PC-3 (cell line): ENCODE results near the gene GP2. TPM values are rescaled to one million over a fixed set of nuclear protein-coding genes. Genes with fewer than 3 reads are reported as not detected.

Experiments
- ATAC-seq: fragments of 200-7000 bp; cut with Tn5 transposase; 2 replicates; pipeline ENCODE4 v1.9.1; 2020; ENCODE audit warnings: mild to moderate bottlenecking, moderate library complexity
- BruUV-seq: library from RNA; stranded (reverse); fragments of 400-500 nt; replicated peaks from 2 replicates; lab custom pipeline; 2021; lab: Mats Ljungman, UMichigan
- CTCF ChIA-PET: fragments of 300-600 bp; sonication (Branson Sonifier 250); formaldehyde crosslinking; loops from one replicate; lab custom pipeline; 2022; ENCODE audit warnings: antibody characterized with exemption; lab: Charles Lee
- POLR2A ChIA-PET: fragments of 300-600 bp; sonication (Branson Sonifier 250); formaldehyde crosslinking; loops from one replicate; lab custom pipeline; 2022; ENCODE audit warnings: antibody characterized with exemption; ENCODE audit not compliant: unreplicated experiment; lab: Charles Lee
- DNase-seq: peaks from one replicate; pipeline ENCODE4 v3.0.0-alpha.2; 2015
- H2AFZ ChIP-seq: fragments of 300-600 bp; sonication (generic); 2 replicates; pipeline ENCODE4 v1.6.0; 2016; ENCODE audit warnings: antibody characterized with exemption, low read length
- H3F3A ChIP-seq: fragments of 300-600 bp; sonication (generic); one replicate; pipeline ENCODE4 v1.6.0; 2017; ENCODE audit warnings: antibody characterized with exemption, low read length, control low read depth, mild to moderate bottlenecking; ENCODE audit not compliant: unreplicated experiment
- H3K27ac ChIP-seq: fragments of 300-600 bp; sonication (generic); 2 replicates; pipeline ENCODE4 v1.5.1; 2016; ENCODE audit warnings: mild to moderate bottlenecking, low read length
- H3K27me3 ChIP-seq: fragments of 300-600 bp; sonication (generic); 2 replicates; pipeline ENCODE4 v1.6.1; 2016; ENCODE audit warnings: low read length, mixed read lengths
- H3K36me3 ChIP-seq: fragments of 300-600 bp; sonication (generic); 2 replicates; pipeline ENCODE4 v1.6.1; 2016; ENCODE audit warnings: low read depth, mixed run types, low read length, mixed read lengths
- H3K4me1 ChIP-seq: fragments of 300-600 bp; sonication (generic); 2 replicates; pipeline ENCODE4 v1.5.1; 2016; ENCODE audit warnings: low read length; ENCODE audit not compliant: insufficient read depth
- H3K4me2 ChIP-seq: fragments of 300-600 bp; sonication (generic); 2 replicates; pipeline ENCODE4 v1.6.0; 2016; ENCODE audit warnings: low read length
- H3K4me3 ChIP-seq: fragments of 300-600 bp; sonication (generic); 2 replicates; pipeline ENCODE4 v1.5.1; 2016; ENCODE audit warnings: mild to moderate bottlenecking, low read length, mixed read lengths
- H3K79me2 ChIP-seq: fragments of 300-600 bp; sonication (generic); 2 replicates; pipeline ENCODE4 v1.6.1; 2017; ENCODE audit warnings: low read length, mixed read lengths
- H3K9ac ChIP-seq: fragments of 300-600 bp; sonication (generic); 2 replicates; pipeline ENCODE4 v1.6.0; 2016; ENCODE audit warnings: mild to moderate bottlenecking, low read length
- H3K9me2 ChIP-seq: fragments of 300-600 bp; sonication (generic); replicated peaks from 2 replicates; pipeline ENCODE4 v1.6.1; 2016; ENCODE audit warnings: mixed run types, low read length, mixed read lengths
- H3K9me3 ChIP-seq: fragments of 300-600 bp; sonication (generic); 2 replicates; pipeline ENCODE4 v1.6.1; 2016; ENCODE audit warnings: low read length, mixed read lengths
- H4K20me1 ChIP-seq: fragments of 300-600 bp; sonication (generic); 2 replicates; pipeline ENCODE4 v1.6.1; 2016; ENCODE audit warnings: low read length, mixed read lengths
- CTCF ChIP-seq: fragments of 300-600 bp; sonication (generic); conservative IDR thresholded peaks from 2 replicates; pipeline ENCODE4 v1.5.1; 2017; ENCODE audit warnings: antibody characterized with exemption, low read depth, mild to moderate bottlenecking, low read length
- EZH2 ChIP-seq: fragments of 300-600 bp; sonication (generic); IDR thresholded peaks from one replicate; pipeline ENCODE4 v1.6.1; 2017; ENCODE audit warnings: antibody characterized with exemption, mild to moderate bottlenecking, low read length; ENCODE audit not compliant: unreplicated experiment
- EZH2phosphoT487 ChIP-seq: fragments of 300-600 bp; sonication (generic); IDR thresholded peaks from 2 replicates; pipeline ENCODE4 v1.6.1; 2018; ENCODE audit warnings: mild to moderate bottlenecking, antibody characterized with exemption, low read length, borderline replicate concordance
- intact Hi-C: fragments of 100-400 bp; cut with micrococcal nuclease; formaldehyde crosslinking; loops from 2 replicates; pipeline ENCODE4 v1.9.0; 2023
- total RNA-seq: library from RNA; depleted of rRNA; stranded (reverse); fragments of >200 nt; gene quantifications from 2 replicates; pipeline ENCODE4 v1.2.3, GENCODE V29; 2014

GP2 gene
- total RNA-seq, 1 experiment from 2014 or later = not detected

DNA sequence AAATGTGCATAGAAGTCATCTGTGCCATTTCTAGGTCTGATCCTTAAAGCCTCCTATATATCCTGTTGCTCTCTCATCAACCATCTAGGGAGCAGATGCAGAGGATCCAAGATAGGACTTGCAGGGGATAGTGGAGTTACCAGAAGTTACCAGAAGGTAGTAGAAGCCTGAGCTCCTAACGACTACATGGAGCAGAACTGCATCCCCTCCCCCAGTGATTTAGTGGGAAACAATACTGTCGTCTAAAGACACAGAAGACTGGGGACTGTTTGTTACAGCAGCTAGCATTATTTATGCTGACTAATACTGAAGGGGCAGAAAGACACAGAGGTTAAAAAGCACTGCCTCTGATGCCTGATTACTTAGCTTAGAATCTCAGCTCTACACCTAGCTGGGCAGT is 15.8 kb downstream of the GP2 start:
- no peaks in the 10 kb centered on the region for H3K4me1 ChIP-seq
- H3K9me3 ChIP-seq = no peaks in the 10 kb centered on the region
- TF ChIP-seq EZH2phosphoT487 = no peak
- TF ChIP-seq CTCF = no peak
- TF ChIP-seq EZH2 = no peak
- H2AFZ ChIP-seq = no peak overlapping the region
- ATAC-seq (no peak), DNase-seq (no peak)
- no peak overlapping the region for H3K4me2 ChIP-seq
- H3K79me2 ChIP-seq = no peaks in the 10 kb centered on the region
- H3K4me3 ChIP-seq = no peak overlapping the region
- H3K27me3 ChIP-seq = no peaks in the 10 kb centered on the region
- no peaks in the 10 kb centered on the region for H3F3A ChIP-seq
- no TSS peak for BruUV-seq
- intact Hi-C loops = no loop called here
- POLR2A ChIA-PET = no interaction called here
- H4K20me1 ChIP-seq = no peaks in the 10 kb centered on the region
- no peak overlapping the region for H3K27ac ChIP-seq
- CTCF ChIA-PET = no interaction called here
- H3K36me3 ChIP-seq = no peaks in the 10 kb centered on the region
- no peak overlapping the region for H3K9ac ChIP-seq
- no peaks in the 10 kb centered on the region for H3K9me2 ChIP-seq

- Histone ChIP-seq H3K9me2 (no peaks in the 10 kb centered on the region), H3K9ac (no peak overlapping the region), H3K79me2 (no peaks in the 10 kb centered on the region), H3K4me2 (no peak overlapping the region), H3F3A (no peaks in the 10 kb centered on the region), H3K9me3 (no peaks in the 10 kb centered on the region), H3K36me3 (no peaks in the 10 kb centered on the region), H3K27ac (no peak overlapping the region), H2AFZ (no peak overlapping the region), H3K4me3 (no peak overlapping the region), H4K20me1 (no peaks in the 10 kb centered on the region), H3K4me1 (no peaks in the 10 kb centered on the region), H3K27me3 (no peaks in the 10 kb centered on the region)
- no peak for TF ChIP-seq CTCF
- TF ChIP-seq EZH2phosphoT487 = no peak
- no peak for TF ChIP-seq EZH2
- ATAC-seq = no peak
- POLR2A ChIA-PET = no interaction called here
- no peak for DNase-seq
- CTCF ChIA-PET = no interaction called here
- BruUV-seq = no TSS peak
- intact Hi-C loops = no loop called here
These were observed 16.6 kb downstream of the GP2 start for GRCh38 chr16:20310421-20311395.

GRCh38 chr16:20309786-20310185 is 17.5 kb downstream of the GP2 start:
- no peaks in the 10 kb centered on the region for H4K20me1 ChIP-seq
- intact Hi-C loops = no loop called here
- no peak for ATAC-seq
- DNase-seq = no peak
- no peaks in the 10 kb centered on the region for H3K27me3 ChIP-seq
- ChIA-PET CTCF (no interaction called here), POLR2A (no interaction called here)
- no peaks in the 10 kb centered on the region for H3K79me2 ChIP-seq
- no peak overlapping the region for H2AFZ ChIP-seq
- H3K9me2 ChIP-seq = no peaks in the 10 kb centered on the region
- no TSS peak for BruUV-seq
- no peak for TF ChIP-seq EZH2phosphoT487
- no peak for TF ChIP-seq EZH2
- TF ChIP-seq CTCF = no peak
- no peaks in the 10 kb centered on the region for H3K36me3 ChIP-seq
- H3K4me2 ChIP-seq = no peak overlapping the region
- no peaks in the 10 kb centered on the region for H3K9me3 ChIP-seq
- H3F3A ChIP-seq = no peaks in the 10 kb centered on the region
- H3K4me1 ChIP-seq = no peaks in the 10 kb centered on the region
- H3K27ac ChIP-seq = no peak overlapping the region
- no peak overlapping the region for H3K4me3 ChIP-seq
- no peak overlapping the region for H3K9ac ChIP-seq
